Measurements from ENCODE around the gene USP21.

GRCh38 chr1:161180639-161181038 is 21.3 kb downstream of the USP21 start:
- TF ChIP-seq CTCF (IDR thresholded peaks at IDR 0.05) (peak in 4 of 6 experiments; percentile 20 to 39 (median 34)), POLR2A (IDR thresholded peaks at IDR 0.05) (no peak)
